ENCODE data around the gene ZNF605.

- TF ChIP-seq POLR2A (IDR thresholded peaks at IDR 0.05; ENCODE audit: low read depth, low read length) (no peak), CTCF (conservative IDR thresholded peaks at IDR 0.05; ENCODE audit: low read depth, low read length) (no peak), CEBPB (IDR thresholded peaks at IDR 0.05; ENCODE audit: low read depth, low read length) (no peak)
These were observed 2.3 kb downstream of the ZNF605 start for GRCh38 chr12:132953771-132954170.

Measured in IMR-90 (cell line).